GM23338 (cell line): ENCODE measurements around the gene MCAT. TPM values are rescaled to one million over a fixed set of nuclear protein-coding genes. Genes with fewer than 3 reads are reported as not detected.

Experiments used
- ATAC-seq: fragments of 200-7000 bp; cut with Tn5 transposase; 3 replicates; pipeline ENCODE4 v1.9.1; 2020
- DNase-seq: peaks from one replicate; pipeline ENCODE4 v3.0.0-alpha.2; 2015; ENCODE audit warnings: low spot score
- H2AFZ ChIP-seq: fragments of 200-600 bp; sonication (generic); 2 replicates; pipeline ENCODE4 v1.8.0; 2016; ENCODE audit warnings: antibody characterized with exemption, mild to moderate bottlenecking, moderate library complexity
- H3F3A ChIP-seq: fragments of 200-600 bp; sonication (generic); replicated peaks from 2 replicates; pipeline ENCODE4 v1.8.0; 2017; ENCODE audit warnings: antibody characterized with exemption, mixed run types, low read depth
- H3K27ac ChIP-seq: fragments of 200-600 bp; sonication (generic); 2 replicates; pipeline ENCODE4 v1.6.1; 2016; ENCODE audit warnings: low read depth
- H3K27me3 ChIP-seq: fragments of 200-600 bp; sonication (generic); 2 replicates; pipeline ENCODE4 v1.8.0; 2016; ENCODE audit warnings: mild to moderate bottlenecking, mixed run types, moderate library complexity; ENCODE audit not compliant: insufficient read depth
- H3K36me3 ChIP-seq: fragments of 200-600 bp; sonication (generic); 2 replicates; pipeline ENCODE4 v1.8.0; 2016; ENCODE audit warnings: mild to moderate bottlenecking; ENCODE audit not compliant: insufficient read depth
- H3K4me1 ChIP-seq: fragments of 200-600 bp; sonication (generic); 2 replicates; pipeline ENCODE4 v1.8.0; 2016; ENCODE audit warnings: mild to moderate bottlenecking, moderate library complexity; ENCODE audit not compliant: insufficient read depth
- H3K4me2 ChIP-seq: fragments of 200-600 bp; sonication (generic); 2 replicates; pipeline ENCODE4 v1.7.1; 2017; ENCODE audit warnings: mixed run types
- H3K4me3 ChIP-seq: fragments of 200-600 bp; sonication (generic); 2 replicates; pipeline ENCODE4 v1.6.1; 2016; ENCODE audit warnings: mixed run types
- H3K79me2 ChIP-seq: fragments of 200-600 bp; sonication (generic); replicated peaks from 2 replicates; pipeline ENCODE4 v1.8.0; 2017; ENCODE audit warnings: mild to moderate bottlenecking; ENCODE audit not compliant: insufficient read depth
- H3K9me2 ChIP-seq: fragments of 200-600 bp; sonication (generic); 2 replicates; pipeline ENCODE4 v1.8.0; 2017; ENCODE audit not compliant: insufficient read depth
- H4K20me1 ChIP-seq: fragments of 200-600 bp; sonication (generic); replicated peaks from 2 replicates; pipeline ENCODE4 v1.8.0; 2017; ENCODE audit warnings: mild to moderate bottlenecking; ENCODE audit not compliant: insufficient read depth
- H3K27ac Mint-ChIP-seq: 2 replicates; pipeline ENCODE4 v1.8.0; 2020; ENCODE audit warnings: inconsistent platforms, mild to moderate bottlenecking, moderate library complexity, mixed read lengths
- H3K27me3 Mint-ChIP-seq: 3 replicates; pipeline ENCODE4 v1.8.0; 2022; ENCODE audit warnings: low read depth, mild to moderate bottlenecking, moderate library complexity, mixed read lengths, inconsistent platforms; ENCODE audit not compliant: insufficient read depth, poor library complexity
- H3K36me3 Mint-ChIP-seq: 3 replicates; pipeline ENCODE4 v1.8.0; 2021; ENCODE audit warnings: low read depth, mild to moderate bottlenecking, inconsistent platforms, moderate library complexity, mixed read lengths
- H3K4me1 Mint-ChIP-seq: 3 replicates; pipeline ENCODE4 v1.8.0; 2020; ENCODE audit warnings: mild to moderate bottlenecking, inconsistent platforms, mixed read lengths
- H3K4me3 Mint-ChIP-seq: 3 replicates; pipeline ENCODE4 v1.8.0; 2021; ENCODE audit warnings: moderate library complexity, mild to moderate bottlenecking, inconsistent platforms, mixed read lengths
- H3K9me3 Mint-ChIP-seq: 3 replicates; pipeline ENCODE4 v1.8.0; 2020; ENCODE audit warnings: moderate library complexity, mild to moderate bottlenecking, inconsistent platforms, mixed read lengths
- CREB1 ChIP-seq: fragments of 250-450 bp; sonication (Bioruptor Pico); IDR thresholded peaks from 2 replicates; pipeline ENCODE4 v1.5.0; 2020; ENCODE audit warnings: low read depth, mild to moderate bottlenecking, moderate library complexity
- CTCF ChIP-seq, 2 experiments: fragments of 200-600 bp in 1 of 2; sonication (generic) in 1 of 2; conservative IDR thresholded peaks; 2 replicates each; pipeline versions ENCODE4 v1.5.1 to v1.6.1; 2016 to 2017; ENCODE audit warnings: antibody characterized with exemption in 2 of 2, low read depth in 2 of 2, mild to moderate bottlenecking in 2 of 2, moderate library complexity in 1 of 2
- ETS1 ChIP-seq: IDR thresholded peaks from 2 replicates; pipeline ENCODE4 v1.6.1; 2016; ENCODE audit warnings: antibody characterized with exemption
- EZH2 ChIP-seq: fragments of 200-600 bp; sonication (generic); IDR thresholded peaks from one replicate; pipeline ENCODE4 v1.8.0; 2017; ENCODE audit warnings: antibody characterized with exemption, mild to moderate bottlenecking, low read depth; ENCODE audit not compliant: unreplicated experiment
- EZH2phosphoT487 ChIP-seq: fragments of 200-600 bp; sonication (generic); IDR thresholded peaks from one replicate; pipeline ENCODE4 v1.8.1; 2018; ENCODE audit warnings: antibody characterized with exemption; ENCODE audit not compliant: unreplicated experiment
- JUNB ChIP-seq: IDR thresholded peaks from one replicate; pipeline ENCODE4 v1.6.1; 2016; ENCODE audit warnings: antibody characterized with exemption; ENCODE audit not compliant: unreplicated experiment
- NANOG ChIP-seq: IDR thresholded peaks from 2 replicates; pipeline ENCODE4 v1.6.1; 2016; ENCODE audit warnings: antibody characterized with exemption, borderline replicate concordance
- POLR2AphosphoS5 ChIP-seq: IDR thresholded peaks from 2 replicates; pipeline ENCODE4 v1.6.1; 2016; ENCODE audit warnings: antibody characterized with exemption, low read depth
- REST ChIP-seq: IDR thresholded peaks from one replicate; pipeline ENCODE4 v1.6.1; 2018; ENCODE audit warnings: antibody characterized with exemption; ENCODE audit not compliant: unreplicated experiment
- STAT1 ChIP-seq: IDR thresholded peaks from one replicate; pipeline ENCODE4 v1.6.1; 2016; ENCODE audit warnings: antibody characterized with exemption; ENCODE audit not compliant: unreplicated experiment
- ZNF114 ChIP-seq: fragments of 250-450 bp; sonication (Bioruptor Pico); IDR thresholded peaks from 2 replicates; pipeline ENCODE4 v1.5.0; 2020; ENCODE audit warnings: mild to moderate bottlenecking, moderate library complexity
- ZNF331 ChIP-seq: fragments of 250-450 bp; sonication (Bioruptor Pico); IDR thresholded peaks from 2 replicates; pipeline ENCODE4 v1.5.0; 2020; ENCODE audit warnings: low read depth, mild to moderate bottlenecking, moderate library complexity
- ZNF462 ChIP-seq: fragments of 250-450 bp; sonication (Bioruptor Pico); IDR thresholded peaks from 2 replicates; pipeline ENCODE4 v1.5.0; 2020; ENCODE audit warnings: mild to moderate bottlenecking, moderate library complexity
- polyA plus RNA-seq: library from polyadenylated mRNA; unstranded; fragments of >200 nt; fragmentation: Nextera tagmentation; extraction: Ambion mirVana; gene quantifications from 2 replicates; pipeline ENCODE4 v1.2.1, GENCODE V29; 2016
- total RNA-seq: library from RNA; depleted of rRNA; stranded (reverse); fragments of >200 nt; shearing (Covaris generic); gene quantifications from 2 replicates; pipeline ENCODE4 v1.2.3, GENCODE V29; 2014

The MCAT gene
- total and polyA plus RNA-seq, 2 experiments from 2014 or later: 9.7 to 16.9 TPM

- Mint-ChIP-seq H3K36me3 (peaks cover 44% of the 10 kb centered on the region; the same call in 2 of the 3 replicates), H3K9me3 (no peaks in the 10 kb centered on the region), H3K27ac (no peak overlapping the region; the same call in 1 of the 2 replicates), H3K4me1 (peaks cover 7% of the 10 kb centered on the region; the same call in 2 of the 3 replicates), H3K27me3 (peaks cover 2% of the 10 kb centered on the region), H3K4me3 (no peak overlapping the region)
- 0 out of 2 replicates have a peak, but pooled peaks cover 14% of the 10 kb centered on the region for H4K20me1 ChIP-seq
- DNase-seq (no peak), ATAC-seq (no peak)
- no peak overlapping the region for H3K4me3 ChIP-seq
- no peak overlapping the region for H3K4me2 ChIP-seq
- H3K9me2 ChIP-seq: no peaks in the 10 kb centered on the region
- no peaks in the 10 kb centered on the region for H3K27me3 ChIP-seq
- H3K36me3 ChIP-seq: peaks cover 4% of the 10 kb centered on the region; the same call in 1 of the 2 replicates
- no peak for TF ChIP-seq STAT1
- TF ChIP-seq ZNF114 (CRISPR knock-in tag): no peak
- TF ChIP-seq NANOG: no peak
- no peak for TF ChIP-seq CTCF (conservative IDR thresholded peaks at IDR 0.05; ENCODE audit: low read depth in 2 of 2)
- no peak for TF ChIP-seq ETS1
- TF ChIP-seq REST: no peak
- TF ChIP-seq EZH2: no peak
- no peak for TF ChIP-seq POLR2AphosphoS5
- TF ChIP-seq CREB1 (CRISPR knock-in tag): no peak
- no peak for TF ChIP-seq ZNF462
- TF ChIP-seq JUNB: no peak
- TF ChIP-seq ZNF331 (CRISPR knock-in tag): no peak
- TF ChIP-seq EZH2phosphoT487: no peak
- no peaks in the 10 kb centered on the region for H3K79me2 ChIP-seq
- H3K27ac ChIP-seq: no peak overlapping the region
- no peak overlapping the region for H2AFZ ChIP-seq
- no peaks in the 10 kb centered on the region for H3F3A ChIP-seq
- H3K4me1 ChIP-seq: no peaks in the 10 kb centered on the region; the same call in 1 of the 2 replicates
These were observed 9.8 kb downstream of the MCAT start for GRCh38 chr22:43133401-43133800.
